Sigmoid colon (tissue), 4 donors: ENCODE data around the gene ARIH1.

Experiments
- CTCF ChIP-seq, 4 experiments: fragments of 450-650 bp in 3 of 4; fragments of 200-600 bp in 1 of 4; IDR thresholded peaks; one replicate each; pipeline ENCODE4 v1.5.1; 2016 to 2019; ENCODE audit warnings: antibody characterized with exemption in 4 of 4, mild to moderate bottlenecking in 3 of 4, moderate library complexity in 2 of 4
- EP300 ChIP-seq, 4 donors: sonication (generic); formaldehyde crosslinking; IDR thresholded peaks; one replicate each; pipeline ENCODE4 v1.6.1; 2017; ENCODE audit warnings: antibody characterized with exemption in 4 of 4
- POLR2A ChIP-seq, 2 donors: fragments of 450-650 bp; IDR thresholded peaks; one replicate each; pipeline ENCODE4 v1.6.1; 2016; ENCODE audit warnings: antibody characterized with exemption in 2 of 2, mild to moderate bottlenecking in 2 of 2, moderate library complexity in 2 of 2

GRCh38 chr15:72588096-72588495, 114.0 kb downstream of the ARIH1 start:
- TF ChIP-seq CTCF (IDR thresholded peaks at IDR 0.05), result no peak
- no peak for TF ChIP-seq POLR2A (IDR thresholded peaks at IDR 0.05)
- TF ChIP-seq EP300 (IDR thresholded peaks at IDR 0.05), result no peak
